Osteoblast (primary cell): Measurements from ENCODE around the gene DQX1. TPM values are rescaled to one million over a fixed set of nuclear protein-coding genes. Genes with fewer than 3 reads are reported as not detected.

ENCODE experiments used
- DNase-seq: peaks from one replicate; pipeline ENCODE4 v3.0.0; 2011; ENCODE audit warnings: low spot score, mixed read lengths; ENCODE audit not compliant: insufficient read length; ENCODE audit errors: missing footprints
- H2AFZ ChIP-seq: 2 replicates; pipeline ENCODE4 v1.6.0; 2011; ENCODE audit warnings: mild to moderate bottlenecking, low read length
- H3K27ac ChIP-seq: 2 replicates; pipeline ENCODE4 v1.5.1; 2011; ENCODE audit warnings: mild to moderate bottlenecking, low read depth, low read length, moderate library complexity
- H3K27me3 ChIP-seq: 2 replicates; pipeline ENCODE4 v1.6.0; 2012; ENCODE audit warnings: mild to moderate bottlenecking, control low read depth, inconsistent platforms, low read length, moderate library complexity; ENCODE audit not compliant: insufficient read depth
- H3K36me3 ChIP-seq: 2 replicates; pipeline ENCODE4 v1.5.1; 2011; ENCODE audit warnings: mild to moderate bottlenecking, low read length, control low read depth, moderate library complexity; ENCODE audit not compliant: insufficient read depth
- H3K4me1 ChIP-seq: 2 replicates; pipeline ENCODE4 v1.5.1; 2011; ENCODE audit warnings: mild to moderate bottlenecking, low read length, control low read depth, moderate library complexity; ENCODE audit not compliant: insufficient read depth
- H3K4me2 ChIP-seq: 2 replicates; pipeline ENCODE4 v1.6.0; 2011; ENCODE audit warnings: mild to moderate bottlenecking, low read length; ENCODE audit not compliant: insufficient read depth
- H3K4me3 ChIP-seq: fragments of 200-600 bp; sonication (generic); 3 replicates; pipeline ENCODE4 v1.5.1; 2012; ENCODE audit warnings: mild to moderate bottlenecking, low read length, inconsistent platforms; ENCODE audit not compliant: insufficient read depth
- H3K79me2 ChIP-seq: 2 replicates; pipeline ENCODE4 v1.6.0; 2012; ENCODE audit warnings: mild to moderate bottlenecking, low read length, control low read depth, inconsistent platforms; ENCODE audit not compliant: insufficient read depth
- H3K9me3 ChIP-seq: 2 replicates; pipeline ENCODE4 v1.5.1; 2011; ENCODE audit warnings: low read depth, low read length, control low read depth
- H4K20me1 ChIP-seq: 2 replicates; pipeline ENCODE4 v1.6.0; 2012; ENCODE audit warnings: mild to moderate bottlenecking, low read length, control low read depth; ENCODE audit not compliant: insufficient read depth
- total RNA-seq: library from RNA; depleted of rRNA; stranded (reverse); fragments of >200 nt; gene quantifications from 2 replicates; pipeline ENCODE4 v1.2.3, GENCODE V29; 2012
- TF ChIP-seq, protein P1 (sequence below): IDR thresholded peaks from 2 replicates; pipeline ENCODE4 v1.5.1; 2011; ENCODE audit warnings: mild to moderate bottlenecking, low read depth, low read length, moderate library complexity; ENCODE audit errors: extremely low read depth

DQX1 gene
- total RNA-seq, 1 donor, result not detected

DNA sequence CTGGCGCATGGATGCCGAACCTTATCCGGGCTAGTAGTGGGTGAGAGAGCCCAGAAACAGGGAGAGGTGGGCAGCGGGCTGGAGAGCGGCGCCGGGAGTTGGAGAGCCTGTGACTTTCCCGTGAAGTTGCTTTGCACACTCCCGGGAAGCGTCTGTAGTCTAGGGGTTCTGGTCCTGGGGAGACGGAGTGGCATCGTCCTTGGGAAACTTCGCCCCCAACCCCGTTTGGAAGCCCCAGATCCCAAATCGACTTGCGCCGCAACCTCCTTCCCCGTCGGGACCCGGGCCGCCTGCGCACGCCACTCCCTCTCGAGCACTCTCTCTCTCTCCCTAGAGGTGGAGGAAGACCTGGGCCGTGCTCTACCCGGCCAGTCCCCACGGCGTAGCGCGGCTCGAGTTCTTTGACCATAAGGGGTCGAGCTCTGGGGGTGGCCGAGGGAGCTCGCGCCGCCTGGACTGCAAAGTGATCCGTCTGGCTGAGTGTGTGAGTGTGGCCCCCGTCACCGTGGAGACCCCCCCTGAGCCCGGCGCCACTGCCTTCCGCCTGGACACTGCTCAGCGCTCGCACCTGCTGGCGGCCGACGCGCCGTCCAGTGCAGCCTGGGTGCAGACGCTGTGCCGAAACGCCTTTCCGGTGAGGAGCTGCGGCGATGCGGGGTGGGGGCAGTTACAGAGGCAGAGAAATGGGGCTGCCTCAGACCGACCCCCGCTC, 28.9 kb upstream of the DQX1 start:
- Histone ChIP-seq H3K27me3 (no peaks in the 10 kb centered on the region), H3K36me3 (peaks cover 45% of the 10 kb centered on the region), H3K4me3 (peak overlapping the region; percentile 93), H4K20me1 (peaks cover 3% of the 10 kb centered on the region), H2AFZ (peak overlapping the region; percentile 82), H3K79me2 (peaks cover 72% of the 10 kb centered on the region), H3K4me2 (peak overlapping the region; percentile 91), H3K4me1 (peaks cover 66% of the 10 kb centered on the region), H3K9me3 (no peaks in the 10 kb centered on the region), H3K27ac (peak overlapping the region; percentile 93)
- DNase-seq, result peak; percentile 92
- TF ChIP-seq, protein P1, sequence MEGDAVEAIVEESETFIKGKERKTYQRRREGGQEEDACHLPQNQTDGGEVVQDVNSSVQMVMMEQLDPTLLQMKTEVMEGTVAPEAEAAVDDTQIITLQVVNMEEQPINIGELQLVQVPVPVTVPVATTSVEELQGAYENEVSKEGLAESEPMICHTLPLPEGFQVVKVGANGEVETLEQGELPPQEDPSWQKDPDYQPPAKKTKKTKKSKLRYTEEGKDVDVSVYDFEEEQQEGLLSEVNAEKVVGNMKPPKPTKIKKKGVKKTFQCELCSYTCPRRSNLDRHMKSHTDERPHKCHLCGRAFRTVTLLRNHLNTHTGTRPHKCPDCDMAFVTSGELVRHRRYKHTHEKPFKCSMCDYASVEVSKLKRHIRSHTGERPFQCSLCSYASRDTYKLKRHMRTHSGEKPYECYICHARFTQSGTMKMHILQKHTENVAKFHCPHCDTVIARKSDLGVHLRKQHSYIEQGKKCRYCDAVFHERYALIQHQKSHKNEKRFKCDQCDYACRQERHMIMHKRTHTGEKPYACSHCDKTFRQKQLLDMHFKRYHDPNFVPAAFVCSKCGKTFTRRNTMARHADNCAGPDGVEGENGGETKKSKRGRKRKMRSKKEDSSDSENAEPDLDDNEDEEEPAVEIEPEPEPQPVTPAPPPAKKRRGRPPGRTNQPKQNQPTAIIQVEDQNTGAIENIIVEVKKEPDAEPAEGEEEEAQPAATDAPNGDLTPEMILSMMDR, result no peak

DNA sequence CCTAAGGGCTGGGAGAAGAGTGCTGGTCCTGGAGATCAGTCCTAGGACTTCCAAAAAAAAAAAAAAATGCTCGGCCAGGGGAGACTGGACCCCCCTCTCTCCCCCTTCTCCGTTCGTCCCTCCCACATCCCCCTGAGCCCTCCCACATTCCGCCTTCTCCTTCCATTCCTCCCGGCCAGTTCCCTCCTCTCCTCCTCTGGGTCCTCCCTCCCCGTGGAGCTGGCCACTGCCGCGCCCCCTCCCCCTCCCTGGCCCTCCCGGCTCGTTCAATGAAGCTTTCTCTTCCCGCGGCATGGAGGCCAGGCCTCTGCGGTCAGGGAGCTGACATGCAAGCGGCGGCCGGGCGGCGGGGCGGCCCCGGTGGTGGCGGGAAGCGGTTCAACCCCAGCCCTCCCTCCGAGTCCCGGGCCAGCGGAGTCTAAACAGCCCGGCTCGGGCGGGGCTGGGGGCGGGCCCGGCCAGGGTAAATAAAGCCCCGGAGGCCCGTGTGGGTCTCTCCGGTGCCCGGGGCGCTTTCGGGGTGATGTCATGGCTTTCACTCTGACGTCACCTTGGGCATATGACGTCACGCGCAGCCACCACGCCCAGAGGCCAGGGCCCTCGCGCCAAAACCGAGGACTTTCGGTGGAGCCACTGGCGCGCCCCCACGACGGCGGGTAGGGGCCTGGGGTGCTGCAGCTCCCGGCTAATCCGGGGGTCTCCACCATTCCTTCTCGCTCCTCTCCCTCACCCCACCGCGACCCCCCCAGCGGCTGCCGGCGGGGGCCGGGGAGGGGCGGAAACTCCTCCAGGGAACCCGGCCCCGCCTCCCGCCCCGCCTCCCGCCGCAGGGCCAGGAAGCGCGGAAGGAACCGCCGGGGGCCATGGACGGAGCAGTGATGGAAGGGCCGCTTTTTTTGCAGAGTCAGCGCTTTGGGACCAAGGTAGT, 28.1 kb upstream of the DQX1 start, which contains the start of the genes DOK1 and LOXL3:
Gene DOK1 (plus strand): TSS at position 829 of the 928 bp plus-strand sequence. CDS start 35 bp downstream, at position 864.
Gene LOXL3 (minus strand): TSS at position 51 of the 928 bp plus-strand sequence. CDS start 1,308 bp downstream, outside the sequence.
- DNase-seq, result peak; percentile 99
- no peaks in the 10 kb centered on the region for H3K27me3 ChIP-seq
- peak within 1 kb of the TSS; percentile 82 for H2AFZ ChIP-seq
- peaks cover 73% of the 10 kb centered on the region for H3K4me1 ChIP-seq
- peaks cover 53% of the 10 kb centered on the region for H3K36me3 ChIP-seq
- no peaks in the 10 kb centered on the region for H3K9me3 ChIP-seq
- peaks cover 81% of the 10 kb centered on the region for H3K79me2 ChIP-seq
- peak within 1 kb of the TSS; percentile 93 for H3K27ac ChIP-seq
- H3K4me2 ChIP-seq, result peak within 1 kb of the TSS; percentile 91
- TF ChIP-seq, protein P1, result no peak
- H4K20me1 ChIP-seq, result peaks cover 3% of the 10 kb centered on the region
- peak within 1 kb of the TSS; percentile 93 for H3K4me3 ChIP-seq

DNA sequence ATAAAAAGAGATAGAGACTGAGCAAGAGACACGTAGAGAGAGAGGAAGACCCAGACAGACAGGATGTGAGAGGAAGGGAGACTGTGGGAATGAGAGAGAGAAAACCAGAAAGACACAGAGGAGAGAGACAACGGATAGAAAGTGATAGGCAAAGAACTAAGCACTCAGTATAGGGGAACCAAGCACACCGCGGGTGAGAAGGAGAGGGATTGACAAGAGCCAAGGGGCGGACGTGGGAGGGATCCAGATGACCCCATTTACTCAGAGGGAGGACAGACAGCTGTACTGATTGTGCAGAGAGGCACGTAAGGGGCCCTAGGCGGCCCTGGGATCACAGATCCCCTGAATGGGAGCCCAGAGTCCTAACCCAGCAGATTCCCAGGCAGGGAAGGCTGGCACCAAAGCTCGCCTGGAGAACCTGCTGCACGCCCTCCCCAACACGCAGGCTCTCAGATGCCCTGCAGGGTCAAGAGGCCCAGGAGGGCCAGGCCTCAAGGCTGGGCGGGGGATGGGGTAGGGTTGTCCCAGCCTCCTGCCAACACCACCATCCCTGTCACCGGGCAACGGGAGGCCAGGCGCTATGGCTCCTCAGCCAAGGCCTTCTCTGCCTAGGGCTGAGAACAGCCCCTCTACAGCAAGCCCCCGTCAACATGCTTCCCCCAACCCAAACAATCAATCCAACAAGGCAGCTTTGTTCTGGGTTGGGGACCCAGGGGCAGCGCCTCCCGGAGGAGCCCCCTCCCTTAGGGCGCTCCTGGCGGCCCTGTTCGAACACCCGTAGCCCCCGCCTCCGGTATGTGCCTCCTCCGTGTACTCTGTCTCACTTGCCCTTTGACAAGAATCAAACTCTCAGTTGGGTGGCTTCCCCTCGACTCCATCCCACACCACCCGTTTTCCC, 27.1 kb upstream of the DQX1 start:
- H3K27me3 ChIP-seq, result no peaks in the 10 kb centered on the region
- H3K36me3 ChIP-seq, result peaks cover 57% of the 10 kb centered on the region
- TF ChIP-seq, protein P1, result no peak
- peak overlapping the region; percentile 93 for H3K4me3 ChIP-seq
- peaks cover 70% of the 10 kb centered on the region for H3K4me1 ChIP-seq
- peaks cover 87% of the 10 kb centered on the region for H3K79me2 ChIP-seq
- peak overlapping the region; percentile 93 for H3K27ac ChIP-seq
- peaks cover 3% of the 10 kb centered on the region for H4K20me1 ChIP-seq
- H3K4me2 ChIP-seq, result peak overlapping the region; percentile 91
- H3K9me3 ChIP-seq, result no peaks in the 10 kb centered on the region
- peak overlapping the region; percentile 70 for H2AFZ ChIP-seq
- peak; percentile 89 for DNase-seq
